A549 (cell line): Measurements from ENCODE around the gene GFER. TPM values are rescaled to one million over a fixed set of nuclear protein-coding genes. Genes with fewer than 3 reads are reported as not detected.

Source experiments
- ATAC-seq, 2 experiments: fragments of 200-7000 bp in 1 of 2; fragments of >200 bp in 1 of 2; cut with Nextera tagmentation in 1 of 2; cut with Tn5 transposase in 1 of 2; 3 replicates each; pipeline versions ENCODE4 v1.8.0 to v1.9.1; 2018 to 2020; ENCODE audit warnings: mild to moderate bottlenecking in 1 of 2, moderate library complexity in 1 of 2
- CTCF ChIA-PET: fragments of 300-600 bp; sonication (Branson Sonifier 250); formaldehyde crosslinking; extraction: SDS; loops from one replicate; lab custom pipeline; 2021; ENCODE audit warnings: antibody characterized with exemption, inconsistent platforms; lab: Yijun Ruan, JAX
- POLR2A ChIA-PET: fragments of 350-600 bp; formaldehyde crosslinking; extraction: SDS; loops from one replicate; lab custom pipeline; 2021; ENCODE audit warnings: antibody characterized with exemption, inconsistent platforms; lab: Yijun Ruan, JAX
- DNase-seq, 2 experiments: peaks; one replicate each; pipeline versions ENCODE4 v3.0.0 to v3.0.0-alpha.2; 2011 to 2016; ENCODE audit warnings: low read depth in 1 of 2, low spot score in 1 of 2
- FAIRE-seq: peaks from 2 replicates; lab custom pipeline; 2011; peaks lifted over from hg19 to GRCh38; lab: Jason Lieb, UNC
- H3K27ac ChIP-seq, 2 experiments: fragments of >200 bp; sonication (Bioruptor Twin); formaldehyde crosslinking; 3 replicates each; pipeline ENCODE4 v1.5.1; 2016 to 2017
- H3K4me1 ChIP-seq: fragments of >200 bp; sonication (Bioruptor Twin); formaldehyde crosslinking; 3 replicates; pipeline ENCODE4 v1.6.1; 2016
- H3K4me2 ChIP-seq: fragments of >200 bp; sonication (Bioruptor Twin); formaldehyde crosslinking; 3 replicates; pipeline ENCODE4 v1.6.1; 2016
- H3K4me3 ChIP-seq: fragments of >200 bp; sonication (Bioruptor Twin); formaldehyde crosslinking; 3 replicates; pipeline ENCODE4 v1.5.1; 2016
- H3K9me3 ChIP-seq: fragments of >200 bp; sonication (Bioruptor Twin); formaldehyde crosslinking; 3 replicates; pipeline ENCODE4 v1.6.1; 2016
- BHLHE40 ChIP-seq: IDR thresholded peaks from 2 replicates; pipeline ENCODE4 v1.6.1; 2012; ENCODE audit warnings: low read depth, low read length, inconsistent platforms
- CEBPB ChIP-seq, 2 experiments: fragments of >200 bp in 1 of 2; sonication (Bioruptor Twin) in 1 of 2; formaldehyde crosslinking in 1 of 2; IDR thresholded peaks; 2 replicates each; pipeline ENCODE4 v1.6.1; 2012 to 2016
- CHD2 ChIP-seq: fragments of 150-350 bp; IDR thresholded peaks from 2 replicates; pipeline ENCODE4 v1.6.1; 2014; ENCODE audit warnings: low read length; ENCODE audit not compliant: partially characterized antibody
- EP300 ChIP-seq, 2 experiments: fragments of >200 bp; sonication (Bioruptor Twin); formaldehyde crosslinking; IDR thresholded peaks; 2 replicates in 1 of 2; 3 replicates in 1 of 2; pipeline ENCODE4 v1.6.1; 2016 to 2017
- FOSL2 ChIP-seq, 2 experiments: fragments of 450-650 bp in 1 of 2; fragments of >200 bp in 1 of 2; sonication (Bioruptor Twin) in 1 of 2; formaldehyde crosslinking; IDR thresholded peaks; 2 replicates each; pipeline versions ENCODE4 v1.5.0 to v1.6.1; 2016 to 2020; ENCODE audit warnings: mild to moderate bottlenecking in 1 of 2, moderate library complexity in 1 of 2
- FOXS1 ChIP-seq: fragments of 250-450 bp; sonication (Bioruptor Pico); IDR thresholded peaks from 2 replicates; pipeline ENCODE4 v1.5.0; 2020; ENCODE audit warnings: mild to moderate bottlenecking, moderate library complexity
- GATA3 ChIP-seq: IDR thresholded peaks from 2 replicates; pipeline ENCODE4 v1.6.1; 2012; ENCODE audit warnings: borderline replicate concordance
- HEYL ChIP-seq: fragments of 250-450 bp; sonication (Bioruptor Pico); IDR thresholded peaks from 2 replicates; pipeline ENCODE4 v1.8.0; 2021; ENCODE audit warnings: mild to moderate bottlenecking, moderate library complexity
- HOXA7 ChIP-seq: fragments of 250-450 bp; sonication (Bioruptor Pico); IDR thresholded peaks from 2 replicates; pipeline ENCODE4 v1.5.0; 2020; ENCODE audit warnings: mild to moderate bottlenecking, moderate library complexity
- HOXB5 ChIP-seq: fragments of 250-450 bp; sonication (Bioruptor Pico); IDR thresholded peaks from 2 replicates; pipeline ENCODE4 v1.5.0; 2020; ENCODE audit warnings: mild to moderate bottlenecking, moderate library complexity
- KDM1A ChIP-seq: fragments of 200-600 bp; sonication (generic); IDR thresholded peaks from 2 replicates; pipeline ENCODE4 v1.6.1; 2016; ENCODE audit warnings: low read depth, mild to moderate bottlenecking
- KDM5A ChIP-seq: fragments of 200-600 bp; sonication (generic); IDR thresholded peaks from 2 replicates; pipeline ENCODE4 v1.6.1; 2016; ENCODE audit warnings: antibody characterized with exemption, mild to moderate bottlenecking
- NPAS2 ChIP-seq: fragments of 250-450 bp; sonication (Bioruptor Pico); IDR thresholded peaks from 2 replicates; pipeline ENCODE4 v1.8.0; 2022; ENCODE audit warnings: mild to moderate bottlenecking, moderate library complexity, borderline replicate concordance
- PHF8 ChIP-seq: fragments of 200-600 bp; sonication (generic); IDR thresholded peaks from 2 replicates; pipeline ENCODE4 v1.6.1; 2016; ENCODE audit warnings: low read depth, mild to moderate bottlenecking, antibody characterized with exemption, moderate library complexity, borderline replicate concordance
- POLR2AphosphoS2 ChIP-seq: conservative IDR thresholded peaks from 2 replicates; pipeline ENCODE4 v1.6.1; 2012; ENCODE audit warnings: low read length, improper control_type of control experiment, inconsistent platforms
- RAD21 ChIP-seq, 2 experiments: fragments of >200 bp in 1 of 2; sonication (Bioruptor Twin) in 1 of 2; formaldehyde crosslinking in 1 of 2; IDR thresholded peaks in 1 of 2; conservative IDR thresholded peaks in 1 of 2; 2 replicates in 1 of 2; 3 replicates in 1 of 2; pipeline ENCODE4 v1.6.1; 2012 to 2018; ENCODE audit warnings: inconsistent platforms in 1 of 2
- RFX5 ChIP-seq: fragments of 450-650 bp; IDR thresholded peaks from 2 replicates; pipeline ENCODE4 v1.7.1; 2014; ENCODE audit warnings: antibody characterized with exemption, mild to moderate bottlenecking, moderate library complexity
- RNF2 ChIP-seq: fragments of 200-600 bp; sonication (generic); IDR thresholded peaks from 2 replicates; pipeline ENCODE4 v1.6.1; 2016; ENCODE audit warnings: low read depth, mild to moderate bottlenecking, antibody characterized with exemption, moderate library complexity, borderline replicate concordance
- TP53 ChIP-seq: fragments of 250-450 bp; sonication (Bioruptor Pico); IDR thresholded peaks from 2 replicates; pipeline ENCODE4 v1.5.0; 2021; ENCODE audit warnings: mild to moderate bottlenecking, moderate library complexity
- WGBS: methylation state at CpG from one replicate; pipeline ENCODE4 v1.1.6; 2017; ENCODE audit errors: missing lambda C conversion rate; 5-methylcytosine and 5-hydroxymethylcytosine counted together
- polyA plus RNA-seq, 4 experiments: library from polyadenylated mRNA; depleted of rRNA in 3 of 4; stranded (reverse); fragments of >200 nt; fragmentation: RNase III in 1 of 4; extraction: RNeasy Plus Mini Kit Qiagen cat#74134 plus additional on column Dnase treatment in 1 of 4; gene quantifications; 2 replicates in 3 of 4; 3 replicates in 1 of 4; pipeline ENCODE4 v1.2.3, GENCODE V29; 2011 to 2017
- TF ChIP-seq, protein P1 (sequence below): fragments of >200 bp; sonication (Bioruptor Twin); formaldehyde crosslinking; IDR thresholded peaks from 3 replicates; pipeline ENCODE4 v1.5.1; 2016
- TF ChIP-seq, protein P2 (sequence below): IDR thresholded peaks from 2 replicates; pipeline ENCODE4 v1.6.1; 2012
- TF ChIP-seq, protein P3 (sequence below): IDR thresholded peaks from 2 replicates; pipeline ENCODE4 v1.6.1; 2012; ENCODE audit warnings: low read depth, borderline replicate concordance
- TF ChIP-seq, protein P4 (sequence below): fragments of 250-450 bp; sonication (Bioruptor Pico); IDR thresholded peaks from 2 replicates; pipeline ENCODE4 v1.5.0; 2021; ENCODE audit warnings: mild to moderate bottlenecking, moderate library complexity, borderline replicate concordance
- TF ChIP-seq, protein P5 (sequence below): fragments of 200-600 bp; sonication (generic); IDR thresholded peaks from 2 replicates; pipeline ENCODE4 v1.6.1; 2016; ENCODE audit warnings: antibody characterized with exemption, mild to moderate bottlenecking, moderate library complexity
- TF ChIP-seq, protein P6 (sequence below): fragments of >200 bp; sonication (Bioruptor Twin); formaldehyde crosslinking; IDR thresholded peaks from 2 replicates; pipeline ENCODE4 v1.6.1; 2016

GFER gene
- polyA plus RNA-seq, 2 of the 4 experiments (the other 2 are of a cell fraction): 12.9 to 33.9 TPM

DNA sequence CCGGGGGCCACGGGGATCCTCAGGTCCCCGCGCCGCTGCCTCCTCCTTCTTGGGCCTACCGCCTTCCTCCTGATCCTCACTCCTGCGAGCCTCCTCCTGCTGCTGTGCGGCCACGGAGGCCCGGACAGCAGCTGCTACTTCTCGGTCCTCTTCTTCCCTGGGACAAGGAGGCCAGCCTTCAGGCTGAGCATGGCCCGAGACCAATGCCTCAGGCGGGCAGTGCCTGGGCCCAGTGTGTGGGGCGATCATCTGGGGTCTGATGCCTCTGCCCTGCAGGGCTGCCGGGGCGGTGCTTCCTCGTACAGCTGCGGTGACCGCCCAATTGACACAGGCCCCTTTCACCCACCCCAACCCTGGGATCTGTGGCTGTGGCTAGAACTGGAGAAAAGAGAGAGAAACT lies 17.0 kb downstream of the GFER start:
- CTCF ChIA-PET: interaction anchor here (0.9 to 11.3 kb wide), 4 partner anchors 12 to 139 kb away, joined by 3 to 196 read pairs (median 42); partner anchors contain the start of genes GFER, NOXO1 and SYNGR3
- TF ChIP-seq, protein P1, sequence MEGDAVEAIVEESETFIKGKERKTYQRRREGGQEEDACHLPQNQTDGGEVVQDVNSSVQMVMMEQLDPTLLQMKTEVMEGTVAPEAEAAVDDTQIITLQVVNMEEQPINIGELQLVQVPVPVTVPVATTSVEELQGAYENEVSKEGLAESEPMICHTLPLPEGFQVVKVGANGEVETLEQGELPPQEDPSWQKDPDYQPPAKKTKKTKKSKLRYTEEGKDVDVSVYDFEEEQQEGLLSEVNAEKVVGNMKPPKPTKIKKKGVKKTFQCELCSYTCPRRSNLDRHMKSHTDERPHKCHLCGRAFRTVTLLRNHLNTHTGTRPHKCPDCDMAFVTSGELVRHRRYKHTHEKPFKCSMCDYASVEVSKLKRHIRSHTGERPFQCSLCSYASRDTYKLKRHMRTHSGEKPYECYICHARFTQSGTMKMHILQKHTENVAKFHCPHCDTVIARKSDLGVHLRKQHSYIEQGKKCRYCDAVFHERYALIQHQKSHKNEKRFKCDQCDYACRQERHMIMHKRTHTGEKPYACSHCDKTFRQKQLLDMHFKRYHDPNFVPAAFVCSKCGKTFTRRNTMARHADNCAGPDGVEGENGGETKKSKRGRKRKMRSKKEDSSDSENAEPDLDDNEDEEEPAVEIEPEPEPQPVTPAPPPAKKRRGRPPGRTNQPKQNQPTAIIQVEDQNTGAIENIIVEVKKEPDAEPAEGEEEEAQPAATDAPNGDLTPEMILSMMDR: no peak
- TF ChIP-seq NPAS2 (CRISPR knock-in tag) (no peak), KDM5A (no peak), BHLHE40 (no peak), CEBPB (IDR thresholded peaks at IDR 0.05) (no peak), HOXB5 (CRISPR knock-in tag) (no peak), RAD21 (conservative IDR thresholded peaks at IDR 0.05 in 1 of 2, IDR thresholded peaks at IDR 0.05 in 1 of 2) (no peak), EP300 (IDR thresholded peaks at IDR 0.05) (no peak), CHD2 (no peak), GATA3 (no peak)
- TF ChIP-seq, protein P2, sequence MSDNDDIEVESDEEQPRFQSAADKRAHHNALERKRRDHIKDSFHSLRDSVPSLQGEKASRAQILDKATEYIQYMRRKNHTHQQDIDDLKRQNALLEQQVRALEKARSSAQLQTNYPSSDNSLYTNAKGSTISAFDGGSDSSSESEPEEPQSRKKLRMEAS: no peak
- TF ChIP-seq, protein P3, sequence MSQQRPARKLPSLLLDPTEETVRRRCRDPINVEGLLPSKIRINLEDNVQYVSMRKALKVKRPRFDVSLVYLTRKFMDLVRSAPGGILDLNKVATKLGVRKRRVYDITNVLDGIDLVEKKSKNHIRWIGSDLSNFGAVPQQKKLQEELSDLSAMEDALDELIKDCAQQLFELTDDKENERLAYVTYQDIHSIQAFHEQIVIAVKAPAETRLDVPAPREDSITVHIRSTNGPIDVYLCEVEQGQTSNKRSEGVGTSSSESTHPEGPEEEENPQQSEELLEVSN: no peak
- TF ChIP-seq, protein P4, sequence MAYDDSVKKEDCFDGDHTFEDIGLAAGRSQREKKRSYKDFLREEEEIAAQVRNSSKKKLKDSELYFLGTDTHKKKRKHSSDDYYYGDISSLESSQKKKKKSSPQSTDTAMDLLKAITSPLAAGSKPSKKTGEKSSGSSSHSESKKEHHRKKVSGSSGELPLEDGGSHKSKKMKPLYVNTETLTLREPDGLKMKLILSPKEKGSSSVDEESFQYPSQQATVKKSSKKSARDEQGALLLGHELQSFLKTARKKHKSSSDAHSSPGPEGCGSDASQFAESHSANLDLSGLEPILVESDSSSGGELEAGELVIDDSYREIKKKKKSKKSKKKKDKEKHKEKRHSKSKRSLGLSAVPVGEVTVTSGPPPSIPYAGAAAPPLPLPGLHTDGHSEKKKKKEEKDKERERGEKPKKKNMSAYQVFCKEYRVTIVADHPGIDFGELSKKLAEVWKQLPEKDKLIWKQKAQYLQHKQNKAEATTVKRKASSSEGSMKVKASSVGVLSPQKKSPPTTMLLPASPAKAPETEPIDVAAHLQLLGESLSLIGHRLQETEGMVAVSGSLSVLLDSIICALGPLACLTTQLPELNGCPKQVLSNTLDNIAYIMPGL (CRISPR knock-in tag): no peak

DNA sequence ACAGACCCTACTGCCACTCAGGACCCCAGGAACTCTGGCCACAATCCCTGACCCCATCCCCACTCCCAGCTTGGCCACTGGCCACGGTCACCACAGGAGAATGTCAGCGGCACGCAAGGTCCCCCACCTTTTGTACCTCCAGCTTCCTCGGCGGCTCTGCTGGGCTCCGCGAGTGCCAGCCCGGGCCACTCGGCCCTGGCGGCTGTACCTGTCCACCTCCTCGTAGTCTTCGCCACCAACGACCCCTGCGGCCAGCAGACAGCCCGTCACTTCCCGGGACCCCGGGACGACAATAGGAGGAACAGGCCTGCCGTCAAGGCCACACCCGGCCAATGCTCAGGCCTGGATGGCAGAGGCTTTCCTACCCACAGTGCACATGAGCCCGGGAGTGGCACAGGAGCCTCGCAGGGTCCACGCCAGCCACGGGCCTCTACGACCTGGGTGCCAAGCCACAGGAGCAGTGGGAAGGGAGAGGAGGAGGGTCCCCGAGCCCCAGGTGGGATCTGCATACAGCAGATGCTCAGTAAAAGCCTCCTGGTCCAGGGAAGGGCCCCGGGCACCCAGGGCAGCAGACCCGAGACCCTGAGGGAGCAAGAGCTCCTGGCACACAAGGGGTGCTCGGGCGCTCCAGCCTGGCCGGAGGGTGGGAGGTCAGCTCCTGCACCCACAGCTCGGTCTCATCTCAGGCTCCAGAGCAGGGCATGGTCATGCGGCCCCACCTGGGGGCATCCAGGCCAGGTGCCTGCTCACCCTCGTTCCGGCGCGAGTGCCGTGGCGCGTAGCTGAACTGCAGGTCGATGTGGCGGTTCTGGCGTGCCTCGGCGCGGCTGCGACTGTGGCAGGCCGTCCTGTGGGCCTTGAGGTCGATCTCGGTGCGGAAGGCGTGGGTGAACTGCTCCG lies 17.7 kb downstream of the GFER start:
- Histone ChIP-seq H3K4me1 (peaks cover 53% of the 10 kb centered on the region), H3K9me3 (no peaks in the 10 kb centered on the region), H3K4me2 (no peak overlapping the region), H3K27ac (no peak overlapping the region), H3K4me3 (no peak overlapping the region)
- 92% methylated on average over 25 of the region's 53 CpGs for WGBS
- TF ChIP-seq, protein P5, sequence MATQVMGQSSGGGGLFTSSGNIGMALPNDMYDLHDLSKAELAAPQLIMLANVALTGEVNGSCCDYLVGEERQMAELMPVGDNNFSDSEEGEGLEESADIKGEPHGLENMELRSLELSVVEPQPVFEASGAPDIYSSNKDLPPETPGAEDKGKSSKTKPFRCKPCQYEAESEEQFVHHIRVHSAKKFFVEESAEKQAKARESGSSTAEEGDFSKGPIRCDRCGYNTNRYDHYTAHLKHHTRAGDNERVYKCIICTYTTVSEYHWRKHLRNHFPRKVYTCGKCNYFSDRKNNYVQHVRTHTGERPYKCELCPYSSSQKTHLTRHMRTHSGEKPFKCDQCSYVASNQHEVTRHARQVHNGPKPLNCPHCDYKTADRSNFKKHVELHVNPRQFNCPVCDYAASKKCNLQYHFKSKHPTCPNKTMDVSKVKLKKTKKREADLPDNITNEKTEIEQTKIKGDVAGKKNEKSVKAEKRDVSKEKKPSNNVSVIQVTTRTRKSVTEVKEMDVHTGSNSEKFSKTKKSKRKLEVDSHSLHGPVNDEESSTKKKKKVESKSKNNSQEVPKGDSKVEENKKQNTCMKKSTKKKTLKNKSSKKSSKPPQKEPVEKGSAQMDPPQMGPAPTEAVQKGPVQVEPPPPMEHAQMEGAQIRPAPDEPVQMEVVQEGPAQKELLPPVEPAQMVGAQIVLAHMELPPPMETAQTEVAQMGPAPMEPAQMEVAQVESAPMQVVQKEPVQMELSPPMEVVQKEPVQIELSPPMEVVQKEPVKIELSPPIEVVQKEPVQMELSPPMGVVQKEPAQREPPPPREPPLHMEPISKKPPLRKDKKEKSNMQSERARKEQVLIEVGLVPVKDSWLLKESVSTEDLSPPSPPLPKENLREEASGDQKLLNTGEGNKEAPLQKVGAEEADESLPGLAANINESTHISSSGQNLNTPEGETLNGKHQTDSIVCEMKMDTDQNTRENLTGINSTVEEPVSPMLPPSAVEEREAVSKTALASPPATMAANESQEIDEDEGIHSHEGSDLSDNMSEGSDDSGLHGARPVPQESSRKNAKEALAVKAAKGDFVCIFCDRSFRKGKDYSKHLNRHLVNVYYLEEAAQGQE: no peak
- TF ChIP-seq KDM1A: no peak
- no peak for TF ChIP-seq PHF8
- no peak for TF ChIP-seq FOXS1 (CRISPR knock-in tag)
- no peak for TF ChIP-seq HOXA7 (CRISPR knock-in tag)
- TF ChIP-seq, protein P2: no peak
- no peak for TF ChIP-seq FOSL2 (IDR thresholded peaks at IDR 0.05)
- no peak for TF ChIP-seq FOSL2 (CRISPR knock-in tag; IDR thresholded peaks at IDR 0.05)
- TF ChIP-seq POLR2AphosphoS2: no peak
- TF ChIP-seq RFX5: no peak
- TF ChIP-seq, protein P6, sequence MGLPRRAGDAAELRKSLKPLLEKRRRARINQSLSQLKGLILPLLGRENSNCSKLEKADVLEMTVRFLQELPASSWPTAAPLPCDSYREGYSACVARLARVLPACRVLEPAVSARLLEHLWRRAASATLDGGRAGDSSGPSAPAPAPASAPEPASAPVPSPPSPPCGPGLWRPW: no peak
- TF ChIP-seq HEYL (CRISPR knock-in tag): no peak
- no peak for TF ChIP-seq RNF2
- no peak for TF ChIP-seq TP53 (CRISPR knock-in tag)
- DNase-seq (no peak), ATAC-seq (no peak), FAIRE-seq (no peak)
- ChIA-PET POLR2A (no interaction called here), CTCF (interaction anchor here (0.9 to 11.3 kb wide), 8 partner anchors 13 to 144 kb away, joined by 3 to 196 read pairs (median 10); partner anchors contain the start of genes GFER, NOXO1, RAB26 and SYNGR3)

More for the DNA sequence above, 17.0 kb downstream of the GFER start:
- FAIRE-seq (no peak), ATAC-seq (no peak), DNase-seq (no peak)
- WGBS: 96% methylated on average over 18 of the region's 19 CpGs
- POLR2A ChIA-PET: no interaction called here
- Histone ChIP-seq H3K27ac (no peak overlapping the region), H3K4me3 (no peak overlapping the region), H3K4me2 (no peak overlapping the region), H3K4me1 (peaks cover 53% of the 10 kb centered on the region), H3K9me3 (no peaks in the 10 kb centered on the region)
